Endothelial cell of umbilical vein (primary cell): ENCODE results near the gene SLC38A9. TPM values are rescaled to one million over a fixed set of nuclear protein-coding genes. Genes with fewer than 3 reads are reported as not detected.

Source experiments
- BruUV-seq: library from RNA; stranded (reverse); fragments of 400-500 nt; replicated peaks from 2 replicates; lab custom pipeline; 2021; lab: Mats Ljungman, UMichigan
- CTCF ChIA-PET: fragments of 300-600, 350-600 bp; sonication (Branson Sonifier 250); formaldehyde crosslinking; loops from one replicate; lab custom pipeline; 2021; ENCODE audit warnings: antibody characterized with exemption, inconsistent platforms; lab: Charles Lee
- POLR2A ChIA-PET: fragments of 300-600, 350-600 bp; sonication (Branson Sonifier 250); formaldehyde crosslinking; loops from one replicate; lab custom pipeline; 2021; ENCODE audit warnings: antibody characterized with exemption, inconsistent platforms; lab: Charles Lee
- DNase-seq: peaks from one replicate; pipeline ENCODE4 v3.0.0-alpha.2; 2011; ENCODE audit warnings: low read depth, low spot score
- FAIRE-seq: peaks from 2 replicates; lab custom pipeline; 2011; peaks lifted over from hg19 to GRCh38; lab: Jason Lieb, UNC
- H2AFZ ChIP-seq: 2 replicates; pipeline ENCODE4 v1.6.0; 2012; ENCODE audit warnings: low read depth, low read length, control low read depth, inconsistent platforms
- H3K27ac ChIP-seq: 2 replicates; pipeline ENCODE4 v1.5.1; 2011; ENCODE audit warnings: low read depth, mild to moderate bottlenecking, control low read depth, low read length, moderate library complexity; ENCODE audit not compliant: insufficient read depth
- H3K27me3 ChIP-seq, 2 experiments: 2 replicates each; pipeline versions ENCODE4 v1.6.0 to v1.6.1; 2011; ENCODE audit warnings: low read length in 2 of 2, mixed read lengths in 1 of 2; ENCODE audit not compliant: control insufficient read depth in 2 of 2, insufficient read depth in 2 of 2
- H3K36me3 ChIP-seq, 2 experiments: 2 replicates in 1 of 2; 3 replicates in 1 of 2; pipeline ENCODE4 v1.5.1; 2011; ENCODE audit warnings: low read length in 2 of 2, mild to moderate bottlenecking in 1 of 2, moderate library complexity in 1 of 2; ENCODE audit not compliant: control insufficient read depth in 2 of 2, insufficient read depth in 2 of 2; ENCODE audit errors: extremely low read depth in 1 of 2
- H3K4me1 ChIP-seq: 3 replicates; pipeline ENCODE4 v1.5.1; 2011; ENCODE audit warnings: mild to moderate bottlenecking, low read length; ENCODE audit not compliant: control insufficient read depth, insufficient read depth; ENCODE audit errors: extremely low read depth
- H3K4me2 ChIP-seq: 2 replicates; pipeline ENCODE4 v1.6.1; 2011; ENCODE audit warnings: low read length, control low read depth, mixed read lengths; ENCODE audit not compliant: insufficient read depth
- H3K4me3 ChIP-seq, 3 experiments: fragments of 200-600 bp in 1 of 3; sonication (generic), shearing (Covaris generic) in 1 of 3; replicated peaks in 1 of 3; 2 replicates each; pipeline ENCODE4 v1.5.1; 2011 to 2016; ENCODE audit warnings: control low read depth in 3 of 3, low read length in 3 of 3, mild to moderate bottlenecking in 2 of 3, inconsistent platforms in 1 of 3, low read depth in 1 of 3, moderate library complexity in 1 of 3; ENCODE audit not compliant: insufficient read depth in 1 of 3
- H3K79me2 ChIP-seq: 2 replicates; pipeline ENCODE4 v1.6.0; 2012; ENCODE audit warnings: low read length, inconsistent platforms; ENCODE audit not compliant: control insufficient read depth, insufficient read depth
- H3K9ac ChIP-seq: replicated peaks from 2 replicates; pipeline ENCODE3; 2011; ENCODE audit warnings: low read length, control low read depth; ENCODE audit not compliant: insufficient read depth; ENCODE audit errors: extremely low read depth
- H3K9me1 ChIP-seq: replicated peaks from 3 replicates; pipeline ENCODE4 v1.6.0; 2011; ENCODE audit warnings: mild to moderate bottlenecking, low read length; ENCODE audit not compliant: control insufficient read depth, insufficient read depth; ENCODE audit errors: extremely low read depth
- H3K9me3 ChIP-seq: replicated peaks from 2 replicates; pipeline ENCODE4 v1.5.1; 2012; ENCODE audit warnings: low read length, inconsistent platforms; ENCODE audit not compliant: control insufficient read depth, insufficient read depth
- H4K20me1 ChIP-seq: replicated peaks from 2 replicates; pipeline ENCODE3; 2011; ENCODE audit warnings: mild to moderate bottlenecking, low read length; ENCODE audit not compliant: control insufficient read depth, insufficient read depth; ENCODE audit errors: extremely low read depth
- EZH2 ChIP-seq: IDR thresholded peaks from 2 replicates; pipeline ENCODE4 v1.6.1; 2012; ENCODE audit warnings: borderline replicate concordance, low read depth, mild to moderate bottlenecking, moderate library complexity, low read length, inconsistent platforms; ENCODE audit not compliant: severe bottlenecking
- FOS ChIP-seq: IDR thresholded peaks from 2 replicates; pipeline ENCODE4 v1.6.1; 2011; ENCODE audit warnings: mild to moderate bottlenecking, low read length, moderate library complexity, borderline replicate concordance; ENCODE audit not compliant: insufficient read depth
- GATA2 ChIP-seq: IDR thresholded peaks from 2 replicates; pipeline ENCODE4 v1.7.0; 2011; ENCODE audit warnings: low read depth, mild to moderate bottlenecking, moderate library complexity, mixed read lengths, low read length; ENCODE audit not compliant: insufficient read length, insufficient read depth
- JUN ChIP-seq: IDR thresholded peaks from 2 replicates; pipeline ENCODE4 v1.6.1; 2011; ENCODE audit warnings: borderline replicate concordance, low read depth; ENCODE audit not compliant: insufficient read length, insufficient read depth
- MYC ChIP-seq: IDR thresholded peaks from one replicate; pipeline ENCODE4 v1.6.1; 2011; ENCODE audit warnings: mild to moderate bottlenecking, low read depth, low read length
- POLR2A ChIP-seq: IDR thresholded peaks from 2 replicates; pipeline ENCODE4 v1.6.1; 2012; ENCODE audit warnings: low read depth, mild to moderate bottlenecking, control low read depth, low read length
- POLR2AphosphoS5 ChIP-seq: IDR thresholded peaks from 2 replicates; pipeline ENCODE4 v1.6.1; 2012; ENCODE audit warnings: low read depth, mild to moderate bottlenecking, control low read depth, low read length, moderate library complexity; ENCODE audit not compliant: insufficient read depth
- dilution Hi-C: fragments of 300-500 bp; cut with MboI; formaldehyde crosslinking; loops from one replicate; pipeline ENCODE4 v1.15.0; 2019; ENCODE audit warnings: low sequenced_read_pairs; ENCODE audit not compliant: extremely low pct_ligation_motif_present
- intact Hi-C: fragments of 100-400 bp; cut with micrococcal nuclease; formaldehyde crosslinking; loops from one replicate; pipeline ENCODE4 v1.10.0; 2022
- polyA plus RNA-seq, 4 experiments: library from polyadenylated mRNA; depleted of rRNA in 3 of 4; stranded (reverse) in 3 of 4; unstranded in 1 of 4; fragments of >200 nt; gene quantifications; 2 replicates each; pipeline versions ENCODE4 v1.2.1 to v1.2.3, GENCODE V29; 2011 to 2012; ENCODE audit warnings: missing spikeins in 1 of 4
- total RNA-seq: library from RNA; stranded (reverse); gene quantifications from 2 replicates; pipeline ENCODE4 v1.2.3, GENCODE V29; 2021
- TF ChIP-seq, protein P1 (sequence below): IDR thresholded peaks from 2 replicates; pipeline ENCODE4 v1.6.1; 2011; ENCODE audit not compliant: insufficient read depth, insufficient read length
- TF ChIP-seq, protein P2 (sequence below), 2 donors: IDR thresholded peaks; 1 replicate in 1 of 2; 2 replicates in 1 of 2; pipeline ENCODE4 v1.5.1; 2011; ENCODE audit warnings: low read length in 2 of 2, mild to moderate bottlenecking in 2 of 2, moderate library complexity in 2 of 2, control low read depth in 1 of 2, inconsistent platforms in 1 of 2, low read depth in 1 of 2; ENCODE audit not compliant: insufficient read depth in 1 of 2; ENCODE audit errors: extremely low read depth in 1 of 2

Gene SLC38A9
- total and polyA plus RNA-seq, 2 donors (not counting 3 experiments of a cell fraction or from before 2014, with no cell fraction given) = 14.1 to 24.9 TPM

DNA sequence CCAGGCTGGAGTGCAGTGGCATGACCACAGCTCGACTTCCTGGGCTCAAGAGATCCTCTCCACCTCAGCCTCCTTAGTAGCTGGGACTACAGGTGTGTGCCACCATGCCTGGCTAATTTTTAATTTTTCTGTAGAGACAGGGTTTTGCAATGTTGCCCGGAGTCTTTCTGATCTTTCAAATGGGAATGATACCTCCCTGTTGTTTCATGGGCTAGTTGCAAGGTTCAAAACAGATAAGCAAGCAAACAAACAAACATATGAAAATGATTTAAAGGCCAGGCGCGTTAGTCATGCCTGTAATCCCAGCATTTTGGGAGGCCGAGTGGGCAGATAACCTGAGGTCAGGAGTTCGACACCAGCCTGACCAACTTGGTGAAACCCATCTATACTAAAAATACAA lies 132.1 kb downstream of the SLC38A9 start:
- Histone ChIP-seq H4K20me1 (no peaks in the 10 kb centered on the region), H3K36me3 (no peaks in the 10 kb centered on the region), H3K9me1 (no peaks in the 10 kb centered on the region), H3K79me2 (no peaks in the 10 kb centered on the region), H3K27me3 (no peaks in the 10 kb centered on the region), H3K9ac (no peak overlapping the region), H3K4me2 (no peak overlapping the region), H3K9me3 (no peaks in the 10 kb centered on the region), H3K4me3 (no peak overlapping the region), H2AFZ (no peak overlapping the region), H3K27ac (no peak overlapping the region), H3K4me1 (no peaks in the 10 kb centered on the region)
- TF ChIP-seq, protein P1, sequence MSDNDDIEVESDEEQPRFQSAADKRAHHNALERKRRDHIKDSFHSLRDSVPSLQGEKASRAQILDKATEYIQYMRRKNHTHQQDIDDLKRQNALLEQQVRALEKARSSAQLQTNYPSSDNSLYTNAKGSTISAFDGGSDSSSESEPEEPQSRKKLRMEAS = no peak
- TF ChIP-seq POLR2A (no peak), JUN (no peak), MYC (no peak), EZH2 (no peak), POLR2AphosphoS5 (no peak), GATA2 (no peak), FOS (no peak)
- TF ChIP-seq, protein P2, sequence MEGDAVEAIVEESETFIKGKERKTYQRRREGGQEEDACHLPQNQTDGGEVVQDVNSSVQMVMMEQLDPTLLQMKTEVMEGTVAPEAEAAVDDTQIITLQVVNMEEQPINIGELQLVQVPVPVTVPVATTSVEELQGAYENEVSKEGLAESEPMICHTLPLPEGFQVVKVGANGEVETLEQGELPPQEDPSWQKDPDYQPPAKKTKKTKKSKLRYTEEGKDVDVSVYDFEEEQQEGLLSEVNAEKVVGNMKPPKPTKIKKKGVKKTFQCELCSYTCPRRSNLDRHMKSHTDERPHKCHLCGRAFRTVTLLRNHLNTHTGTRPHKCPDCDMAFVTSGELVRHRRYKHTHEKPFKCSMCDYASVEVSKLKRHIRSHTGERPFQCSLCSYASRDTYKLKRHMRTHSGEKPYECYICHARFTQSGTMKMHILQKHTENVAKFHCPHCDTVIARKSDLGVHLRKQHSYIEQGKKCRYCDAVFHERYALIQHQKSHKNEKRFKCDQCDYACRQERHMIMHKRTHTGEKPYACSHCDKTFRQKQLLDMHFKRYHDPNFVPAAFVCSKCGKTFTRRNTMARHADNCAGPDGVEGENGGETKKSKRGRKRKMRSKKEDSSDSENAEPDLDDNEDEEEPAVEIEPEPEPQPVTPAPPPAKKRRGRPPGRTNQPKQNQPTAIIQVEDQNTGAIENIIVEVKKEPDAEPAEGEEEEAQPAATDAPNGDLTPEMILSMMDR (IDR thresholded peaks at IDR 0.05; ENCODE audit: extremely low read depth in 1 of 2, insufficient read depth in 1 of 2, low read depth in 1 of 2, low read length in 2 of 2) = no peak
- BruUV-seq = no TSS peak
- POLR2A ChIA-PET = no interaction called here
- DNase-seq = no peak
- CTCF ChIA-PET = no interaction called here
- no peak for FAIRE-seq
- intact Hi-C loops (no loop called here), dilution Hi-C loops (no loop called here)
